ENCODE measurements around the gene RAD51D. TPM values are rescaled to one million over a fixed set of nuclear protein-coding genes. Genes with fewer than 3 reads are reported as not detected.

Gene RAD51D
- total and polyA plus RNA-seq, 2 donors from 2014 or later: 7.8 to 13.8 TPM

GRCh38 chr17:35146214-35146833 is 26.7 kb upstream of the RAD51D start:
- Histone ChIP-seq H3K4me3 (ENCODE audit: low read length in 3 of 3) (no peak overlapping the region), H3K36me3 (ENCODE audit: control insufficient read depth in 2 of 3, insufficient read depth in 3 of 3, low read length in 3 of 3) (no peaks in the 10 kb centered on the region), H3K27me3 (ENCODE audit: control insufficient read depth, insufficient read depth, low read length) (no peaks in the 10 kb centered on the region), H3K4me1 (ENCODE audit: control insufficient read depth in 2 of 3, insufficient read depth in 2 of 3, low read depth in 1 of 3, low read length in 3 of 3) (no peaks in the 10 kb centered on the region), H3K27ac (ENCODE audit: low read depth in 2 of 2, low read length in 2 of 2) (no peak overlapping the region), H3K9ac (ENCODE audit: low read length in 3 of 3) (no peak overlapping the region), H3K9me3 (ENCODE audit: control insufficient read depth in 2 of 3, insufficient read depth in 1 of 3, low read length in 3 of 3) (no peaks in the 10 kb centered on the region)
- DNase-seq (no peak), FAIRE-seq (no peak)
- TF ChIP-seq CTCF (IDR thresholded peaks at IDR 0.05; ENCODE audit: borderline replicate concordance, extremely low read depth, insufficient read depth): no peak
- intact Hi-C loops (cut with DNase I): no loop called here

GRCh38 chr17:35144840-35145239 is 25.2 kb upstream of the RAD51D start:
- Histone ChIP-seq H3K27ac (ENCODE audit: low read depth in 2 of 2, low read length in 2 of 2) (no peak overlapping the region), H3K9me3 (ENCODE audit: control insufficient read depth in 2 of 3, insufficient read depth in 1 of 3, low read length in 3 of 3) (no peaks in the 10 kb centered on the region), H3K4me1 (ENCODE audit: control insufficient read depth in 2 of 3, insufficient read depth in 2 of 3, low read depth in 1 of 3, low read length in 3 of 3) (peaks cover 0 to 3% (median 0%) of the 10 kb centered on the region in 3 donors), H3K36me3 (ENCODE audit: control insufficient read depth in 2 of 3, insufficient read depth in 3 of 3, low read length in 3 of 3) (no peaks in the 10 kb centered on the region), H3K9ac (ENCODE audit: low read length in 3 of 3) (no peak overlapping the region), H3K4me3 (ENCODE audit: low read length in 3 of 3) (no peak overlapping the region), H3K27me3 (ENCODE audit: control insufficient read depth, insufficient read depth, low read length) (no peaks in the 10 kb centered on the region)
- FAIRE-seq (no peak), DNase-seq (no peak)
- no peak for TF ChIP-seq CTCF (IDR thresholded peaks at IDR 0.05; ENCODE audit: borderline replicate concordance, extremely low read depth, insufficient read depth)
- intact Hi-C loops (cut with DNase I): no loop called here

- DNase-seq (no peak), FAIRE-seq (no peak)
- TF ChIP-seq CTCF (IDR thresholded peaks at IDR 0.05; ENCODE audit: borderline replicate concordance, extremely low read depth, insufficient read depth): no peak
- Histone ChIP-seq H3K4me1 (ENCODE audit: control insufficient read depth in 2 of 3, insufficient read depth in 2 of 3, low read depth in 1 of 3, low read length in 3 of 3) (peaks cover 0 to 3% (median 0%) of the 10 kb centered on the region in 3 donors), H3K36me3 (ENCODE audit: control insufficient read depth in 2 of 3, insufficient read depth in 3 of 3, low read length in 3 of 3) (peaks cover 3 to 13% (median 8%) of the 10 kb centered on the region in 3 donors), H3K4me3 (ENCODE audit: low read length in 3 of 3) (peak overlapping the region in 2 of 3 donors; percentile 42 to 96), H3K9ac (ENCODE audit: low read length in 3 of 3) (no peak overlapping the region), H3K27me3 (ENCODE audit: control insufficient read depth, insufficient read depth, low read length) (no peaks in the 10 kb centered on the region), H3K27ac (ENCODE audit: low read depth in 2 of 2, low read length in 2 of 2) (no peak overlapping the region), H3K9me3 (ENCODE audit: control insufficient read depth in 2 of 3, insufficient read depth in 1 of 3, low read length in 3 of 3) (no peaks in the 10 kb centered on the region)
- intact Hi-C loops (cut with DNase I): no loop called here
Measured at GRCh38 chr17:35142467-35142796, 22.8 kb upstream of the RAD51D start.

Data from kidney (tissue), 14 donors.